GM12892 (cell line): ENCODE data around the gene LRP2.

Experiments
- POLR2A ChIP-seq: IDR thresholded peaks from 2 replicates; pipeline ENCODE4 v1.6.1; 2011; ENCODE audit warnings: low read depth, low read length, control low read depth
- POLR2AphosphoS5 ChIP-seq: IDR thresholded peaks from 2 replicates; pipeline ENCODE4 v1.6.1; 2011; ENCODE audit warnings: low read depth, low read length, control low read depth
- TAF1 ChIP-seq: IDR thresholded peaks from 2 replicates; pipeline ENCODE4 v1.6.1; 2011; ENCODE audit warnings: low read depth, mild to moderate bottlenecking, control low read depth, low read length, borderline replicate concordance

- TF ChIP-seq POLR2AphosphoS5 (no peak), POLR2A (no peak), TAF1 (no peak)
Observed at GRCh38 chr2:169351725-169352124, 10.6 kb downstream of the LRP2 start.
